CD4-positive, alpha-beta T cell treated with Interleukin-10 for 1 hour (primary cell): ENCODE data around the gene CUTA.

Source experiments
- DNase-seq: peaks from one replicate; pipeline ENCODE4 v3.0.0-alpha.2; 2020

The CUTA gene

GRCh38 chr6:33417903-33418689, at the start of gene CUTA:
CUTA (minus strand) TSS chr6:33418107; CDS start chr6:33418000, 107 bp downstream.
- DNase-seq = peak; percentile 100

GRCh38 chr6:33467091-33467490, 49.2 kb upstream of the CUTA start:
- DNase-seq = no peak

GRCh38 chr6:33466075-33466735, 48.3 kb upstream of the CUTA start:
- no peak for DNase-seq

- no peak for DNase-seq
Measured at GRCh38 chr6:33459226-33459625, 41.3 kb upstream of the CUTA start.

- DNase-seq = no peak
Measured at GRCh38 chr6:33458676-33459075, 40.8 kb upstream of the CUTA start.

- no peak for DNase-seq
Measured at GRCh38 chr6:33456156-33456555, 38.2 kb upstream of the CUTA start.

- no peak for DNase-seq
Measured at GRCh38 chr6:33455051-33455450, 37.1 kb upstream of the CUTA start.

- peak; percentile 97 for DNase-seq
Measured at GRCh38 chr6:33454009-33454946, 36.4 kb upstream of the CUTA start, which contains the start of gene ZBTB9. ZBTB9 (plus strand) TSS chr6:33454576; CDS start chr6:33455101, 525 bp downstream.

- DNase-seq = peak; percentile 18
Measured at GRCh38 chr6:33453393-33454008, 35.6 kb upstream of the CUTA start.

- no peak for DNase-seq
Measured at GRCh38 chr6:33452496-33452895, 34.6 kb upstream of the CUTA start.

- no peak for DNase-seq
Measured at GRCh38 chr6:33451606-33452005, 33.7 kb upstream of the CUTA start.

GRCh38 chr6:33450434-33450833, 32.5 kb upstream of the CUTA start:
- no peak for DNase-seq

- DNase-seq = no peak
Measured at GRCh38 chr6:33446356-33446755, 28.4 kb upstream of the CUTA start.

- no peak for DNase-seq
Measured at GRCh38 chr6:33445119-33445603, 27.3 kb upstream of the CUTA start.

GRCh38 chr6:33443619-33444504, 26.0 kb upstream of the CUTA start:
- DNase-seq = no peak

GRCh38 chr6:33443025-33443424, 25.1 kb upstream of the CUTA start:
- no peak for DNase-seq

- no peak for DNase-seq
Measured at GRCh38 chr6:33442283-33442682, 24.4 kb upstream of the CUTA start.

GRCh38 chr6:33441457-33441856, 23.6 kb upstream of the CUTA start:
- no peak for DNase-seq

GRCh38 chr6:33440649-33441309, 22.9 kb upstream of the CUTA start:
- DNase-seq = no peak

- DNase-seq = no peak
Measured at GRCh38 chr6:33439956-33440648, 22.2 kb upstream of the CUTA start.
